ENCODE measurements around the gene PIP4P1. TPM values are rescaled to one million over a fixed set of nuclear protein-coding genes. Genes with fewer than 3 reads are reported as not detected.
A peak's percentile ranks its signal among the peaks of the same experiment; 100 is the strongest.
"Not testable (repeated sequence)": the region's sequence is repeated elsewhere in the genome, so short reads cannot be mapped to it uniquely, and the experiment has no call there.

The PIP4P1 gene
- 27.7 and 34.4 TPM in 2 replicates for polyA plus RNA-seq (2014; cell fraction: cytosol; rRNA removed)
- 78.2 and 122 TPM in 2 replicates for polyA plus RNA-seq (2014; cell fraction: nucleus; rRNA removed)

GRCh38 chr14:20461225-20462141 is at the start of gene PIP4P1:
TSS of gene PIP4P1 (minus strand) at chr14:20461434. CDS start at chr14:20461325, 109 bp downstream.
- peak; percentile 100 for DNase-seq (ENCODE audit: low spot score)

- no peak for DNase-seq (ENCODE audit: low spot score)
Observed at GRCh38 chr14:20508367-20508766, 47.1 kb upstream of the PIP4P1 start.

GRCh38 chr14:20507537-20507936 is 46.3 kb upstream of the PIP4P1 start:
- DNase-seq (ENCODE audit: low spot score) = not testable (repeated sequence)

GRCh38 chr14:20506752-20507151 is 45.5 kb upstream of the PIP4P1 start:
- not testable (repeated sequence) for DNase-seq (ENCODE audit: low spot score)

- not testable (repeated sequence) for DNase-seq (ENCODE audit: low spot score)
Observed at GRCh38 chr14:20506276-20506675, 45.0 kb upstream of the PIP4P1 start.

GRCh38 chr14:20503898-20504297 is 42.7 kb upstream of the PIP4P1 start:
- DNase-seq (ENCODE audit: low spot score) = no peak

GRCh38 chr14:20501346-20501745 is 40.1 kb upstream of the PIP4P1 start:
- no peak for DNase-seq (ENCODE audit: low spot score)

- DNase-seq (ENCODE audit: low spot score) = no peak
Observed at GRCh38 chr14:20499881-20500280, 38.6 kb upstream of the PIP4P1 start.

GRCh38 chr14:20499108-20499507 is 37.9 kb upstream of the PIP4P1 start:
- no peak for DNase-seq (ENCODE audit: low spot score)

- no peak for DNase-seq (ENCODE audit: low spot score)
Observed at GRCh38 chr14:20498622-20499021, 37.4 kb upstream of the PIP4P1 start.

- DNase-seq (ENCODE audit: low spot score) = no peak
Observed at GRCh38 chr14:20494935-20495766, 33.9 kb upstream of the PIP4P1 start.

- no peak for DNase-seq (ENCODE audit: low spot score)
Observed at GRCh38 chr14:20493634-20494033, 32.4 kb upstream of the PIP4P1 start.

- no peak for DNase-seq (ENCODE audit: low spot score)
Observed at GRCh38 chr14:20492486-20492885, 31.3 kb upstream of the PIP4P1 start.

GRCh38 chr14:20490563-20490962 is 29.3 kb upstream of the PIP4P1 start:
- no peak for DNase-seq (ENCODE audit: low spot score)

GRCh38 chr14:20489093-20489994 is 28.1 kb upstream of the PIP4P1 start:
- DNase-seq (ENCODE audit: low spot score) = no peak

- no peak for DNase-seq (ENCODE audit: low spot score)
Observed at GRCh38 chr14:20487396-20487725, 26.1 kb upstream of the PIP4P1 start.

- DNase-seq (ENCODE audit: low spot score) = no peak
Observed at GRCh38 chr14:20486684-20487395, 25.6 kb upstream of the PIP4P1 start.

GRCh38 chr14:20485900-20486299 is 24.7 kb upstream of the PIP4P1 start:
- DNase-seq (ENCODE audit: low spot score) = no peak

- no peak for DNase-seq (ENCODE audit: low spot score)
Observed at GRCh38 chr14:20482382-20482781, 21.1 kb upstream of the PIP4P1 start.

- no peak for DNase-seq (ENCODE audit: low spot score)
Observed at GRCh38 chr14:20478894-20479293, 17.7 kb upstream of the PIP4P1 start.

Data from SK-N-DZ (cell line).